ENCODE measurements around the gene TMEM121B.

TMEM121B gene

GRCh38 chr22:17138513-17138912, 17.4 kb upstream of the TMEM121B start:
- peaks cover 29% of the 10 kb centered on the region for H3K36me3 ChIP-seq (ENCODE audit: control insufficient read depth, insufficient read depth, low read length)
- H3K4me3 ChIP-seq (ENCODE audit: low read length) = no peak overlapping the region
- H3K4me1 ChIP-seq (ENCODE audit: control insufficient read depth, insufficient read depth, low read length) = no peaks in the 10 kb centered on the region
- H3K9me3 ChIP-seq (ENCODE audit: control insufficient read depth, insufficient read depth, low read length) = no peaks in the 10 kb centered on the region
- no CpG with 5 or more reads among the region's 11 CpGs for WGBS (ENCODE audit: insufficient coverage, insufficient read length)
- H3K27me3 ChIP-seq (ENCODE audit: control insufficient read depth, insufficient read depth, low read length) = no peaks in the 10 kb centered on the region
- H3K27ac ChIP-seq (ENCODE audit: low read length) = no peak overlapping the region
- DNase-seq (ENCODE audit: low read depth, low spot score) = no peak

GRCh38 chr22:17137861-17138425, 16.8 kb upstream of the TMEM121B start:
- Histone ChIP-seq H3K27ac (ENCODE audit: low read length) (no peak overlapping the region), H3K4me1 (ENCODE audit: control insufficient read depth, insufficient read depth, low read length) (no peaks in the 10 kb centered on the region), H3K4me3 (ENCODE audit: low read length) (no peak overlapping the region), H3K9me3 (ENCODE audit: control insufficient read depth, insufficient read depth, low read length) (no peaks in the 10 kb centered on the region), H3K27me3 (ENCODE audit: control insufficient read depth, insufficient read depth, low read length) (no peaks in the 10 kb centered on the region), H3K36me3 (ENCODE audit: control insufficient read depth, insufficient read depth, low read length) (peaks cover 25% of the 10 kb centered on the region)
- no peak for DNase-seq (ENCODE audit: low read depth, low spot score)
- no CpG with 5 or more reads among the region's 17 CpGs for WGBS (ENCODE audit: insufficient coverage, insufficient read length)

- Histone ChIP-seq H3K27ac (ENCODE audit: low read length) (no peak overlapping the region), H3K9me3 (ENCODE audit: control insufficient read depth, insufficient read depth, low read length) (no peaks in the 10 kb centered on the region), H3K27me3 (ENCODE audit: control insufficient read depth, insufficient read depth, low read length) (no peaks in the 10 kb centered on the region), H3K4me3 (ENCODE audit: low read length) (no peak overlapping the region), H3K4me1 (ENCODE audit: control insufficient read depth, insufficient read depth, low read length) (no peaks in the 10 kb centered on the region), H3K36me3 (ENCODE audit: control insufficient read depth, insufficient read depth, low read length) (peaks cover 24% of the 10 kb centered on the region)
- WGBS (ENCODE audit: insufficient coverage, insufficient read length) = no CpG with 5 or more reads among the region's 4 CpGs
- DNase-seq (ENCODE audit: low read depth, low spot score) = no peak
Measured at GRCh38 chr22:17137170-17137569, 16.0 kb upstream of the TMEM121B start.

- 100% methylated on average over 2 of the region's 15 CpGs for WGBS (ENCODE audit: insufficient coverage, insufficient read length)
- H3K36me3 ChIP-seq (ENCODE audit: control insufficient read depth, insufficient read depth, low read length) = peaks cover 13% of the 10 kb centered on the region; the same call in 1 of the 2 replicates
Measured at GRCh38 chr22:17135153-17135760, 14.1 kb upstream of the TMEM121B start.

GRCh38 chr22:17133137-17133536, 12.0 kb upstream of the TMEM121B start:
- peaks cover 10% of the 10 kb centered on the region; the same call in 1 of the 2 replicates for H3K36me3 ChIP-seq (ENCODE audit: control insufficient read depth, insufficient read depth, low read length)
- H3K4me1 ChIP-seq (ENCODE audit: control insufficient read depth, insufficient read depth, low read length) = no peaks in the 10 kb centered on the region
- H3K27ac ChIP-seq (ENCODE audit: low read length) = no peak overlapping the region
- no CpG with 5 or more reads among the region's 7 CpGs for WGBS (ENCODE audit: insufficient coverage, insufficient read length)
- no peaks in the 10 kb centered on the region for H3K27me3 ChIP-seq (ENCODE audit: control insufficient read depth, insufficient read depth, low read length)
- DNase-seq (ENCODE audit: low read depth, low spot score) = no peak
- H3K9me3 ChIP-seq (ENCODE audit: control insufficient read depth, insufficient read depth, low read length) = no peaks in the 10 kb centered on the region
- no peak overlapping the region for H3K4me3 ChIP-seq (ENCODE audit: low read length)

More at GRCh38 chr22:17135153-17135760, 14.1 kb upstream of the TMEM121B start:
- Histone ChIP-seq H3K4me3 (ENCODE audit: low read length) (no peak overlapping the region), H3K9me3 (ENCODE audit: control insufficient read depth, insufficient read depth, low read length) (no peaks in the 10 kb centered on the region), H3K27ac (ENCODE audit: low read length) (no peak overlapping the region), H3K4me1 (ENCODE audit: control insufficient read depth, insufficient read depth, low read length) (no peaks in the 10 kb centered on the region), H3K27me3 (ENCODE audit: control insufficient read depth, insufficient read depth, low read length) (no peaks in the 10 kb centered on the region)
- no peak for DNase-seq (ENCODE audit: low read depth, low spot score)

GRCh38 chr22:17132112-17132511, 11.0 kb upstream of the TMEM121B start:
- no peak overlapping the region for H3K4me3 ChIP-seq (ENCODE audit: low read length)
- no CpG with 5 or more reads among the region's 2 CpGs for WGBS (ENCODE audit: insufficient coverage, insufficient read length)

GRCh38 chr22:17131686-17132085, 10.5 kb upstream of the TMEM121B start:
- Histone ChIP-seq H3K9me3 (ENCODE audit: control insufficient read depth, insufficient read depth, low read length) (no peaks in the 10 kb centered on the region), H3K27ac (ENCODE audit: low read length) (no peak overlapping the region), H3K4me1 (ENCODE audit: control insufficient read depth, insufficient read depth, low read length) (no peaks in the 10 kb centered on the region), H3K27me3 (ENCODE audit: control insufficient read depth, insufficient read depth, low read length) (no peaks in the 10 kb centered on the region), H3K36me3 (ENCODE audit: control insufficient read depth, insufficient read depth, low read length) (no peaks in the 10 kb centered on the region), H3K4me3 (ENCODE audit: low read length) (no peak overlapping the region)
- no CpG with 5 or more reads among the region's 5 CpGs for WGBS (ENCODE audit: insufficient coverage, insufficient read length)
- no peak for DNase-seq (ENCODE audit: low read depth, low spot score)

More at GRCh38 chr22:17132112-17132511, 11.0 kb upstream of the TMEM121B start:
- no peaks in the 10 kb centered on the region for H3K9me3 ChIP-seq (ENCODE audit: control insufficient read depth, insufficient read depth, low read length)
- no peak for DNase-seq (ENCODE audit: low read depth, low spot score)
- no peak overlapping the region for H3K27ac ChIP-seq (ENCODE audit: low read length)
- H3K27me3 ChIP-seq (ENCODE audit: control insufficient read depth, insufficient read depth, low read length) = no peaks in the 10 kb centered on the region
- H3K4me1 ChIP-seq (ENCODE audit: control insufficient read depth, insufficient read depth, low read length) = no peaks in the 10 kb centered on the region
- H3K36me3 ChIP-seq (ENCODE audit: control insufficient read depth, insufficient read depth, low read length) = peaks cover 2% of the 10 kb centered on the region; the same call in 1 of the 2 replicates

GRCh38 chr22:17130199-17130598, 9.0 kb upstream of the TMEM121B start:
- Histone ChIP-seq H3K4me1 (ENCODE audit: control insufficient read depth, insufficient read depth, low read length) (no peaks in the 10 kb centered on the region), H3K27me3 (ENCODE audit: control insufficient read depth, insufficient read depth, low read length) (no peaks in the 10 kb centered on the region), H3K27ac (ENCODE audit: low read length) (no peak overlapping the region), H3K9me3 (ENCODE audit: control insufficient read depth, insufficient read depth, low read length) (no peaks in the 10 kb centered on the region), H3K4me3 (ENCODE audit: low read length) (no peak overlapping the region), H3K36me3 (ENCODE audit: control insufficient read depth, insufficient read depth, low read length) (no peaks in the 10 kb centered on the region)
- WGBS (ENCODE audit: insufficient coverage, insufficient read length) = no CpG with 5 or more reads among the region's 1 CpG
- no peak for DNase-seq (ENCODE audit: low read depth, low spot score)

- Histone ChIP-seq H3K27ac (ENCODE audit: low read length) (no peak overlapping the region), H3K9me3 (ENCODE audit: control insufficient read depth, insufficient read depth, low read length) (no peaks in the 10 kb centered on the region), H3K36me3 (ENCODE audit: control insufficient read depth, insufficient read depth, low read length) (no peaks in the 10 kb centered on the region), H3K27me3 (ENCODE audit: control insufficient read depth, insufficient read depth, low read length) (no peaks in the 10 kb centered on the region), H3K4me1 (ENCODE audit: control insufficient read depth, insufficient read depth, low read length) (peaks cover 7% of the 10 kb centered on the region), H3K4me3 (ENCODE audit: low read length) (peak overlapping the region; percentile 61; the same call in 1 of the 2 replicates)
- no peak for DNase-seq (ENCODE audit: low read depth, low spot score)
- no CpG with 5 or more reads among the region's 70 CpGs for WGBS (ENCODE audit: insufficient coverage, insufficient read length)
Measured at GRCh38 chr22:17120711-17121232, 388 bp downstream of the TMEM121B start.

- H3K4me3 ChIP-seq (ENCODE audit: low read length) = peak overlapping the region; percentile 61; the same call in 1 of the 2 replicates
- H3K4me1 ChIP-seq (ENCODE audit: control insufficient read depth, insufficient read depth, low read length) = peaks cover 7% of the 10 kb centered on the region
- DNase-seq (ENCODE audit: low read depth, low spot score) = peak; percentile 75
- no peak overlapping the region for H3K27ac ChIP-seq (ENCODE audit: low read length)
- H3K36me3 ChIP-seq (ENCODE audit: control insufficient read depth, insufficient read depth, low read length) = no peaks in the 10 kb centered on the region
- no peaks in the 10 kb centered on the region for H3K27me3 ChIP-seq (ENCODE audit: control insufficient read depth, insufficient read depth, low read length)
- no CpG with 5 or more reads among the region's 45 CpGs for WGBS (ENCODE audit: insufficient coverage, insufficient read length)
- no peaks in the 10 kb centered on the region for H3K9me3 ChIP-seq (ENCODE audit: control insufficient read depth, insufficient read depth, low read length)
Measured at GRCh38 chr22:17120281-17120680, 879 bp downstream of the TMEM121B start.
